Adipocyte (in vitro differentiated cells): Measurements from ENCODE around the gene ZNF709.
A peak's percentile ranks its signal among the peaks of the same experiment; 100 is the strongest.
"Not testable (repeated sequence)": the region's sequence is repeated elsewhere in the genome, so short reads cannot be mapped to it uniquely, and the experiment has no call there.

Experiments
- DNase-seq: peaks from one replicate; pipeline ENCODE4 v3.0.0-alpha.2; 2015; ENCODE audit warnings: low read depth
- H3K27me3 ChIP-seq: replicated peaks from 2 replicates; pipeline ENCODE4 v1.7.0; 2013; ENCODE audit warnings: mild to moderate bottlenecking, low read length, moderate library complexity; ENCODE audit not compliant: control insufficient read depth, insufficient read depth
- H3K36me3 ChIP-seq: 2 replicates; pipeline ENCODE4 v1.7.0; 2013; ENCODE audit warnings: low read length, mild to moderate bottlenecking, moderate library complexity; ENCODE audit not compliant: control insufficient read depth, insufficient read depth, severe bottlenecking
- H3K4me1 ChIP-seq: 2 replicates; pipeline ENCODE4 v1.7.0; 2013; ENCODE audit warnings: mild to moderate bottlenecking, low read length, moderate library complexity; ENCODE audit not compliant: control insufficient read depth, insufficient read depth
- H3K4me3 ChIP-seq: 2 replicates; pipeline ENCODE4 v1.7.0; 2013; ENCODE audit warnings: mild to moderate bottlenecking, low read length, moderate library complexity
- H3K9ac ChIP-seq: 2 replicates; pipeline ENCODE4 v1.7.0; 2013; ENCODE audit warnings: mild to moderate bottlenecking, low read length, moderate library complexity
- H3K9me3 ChIP-seq: 2 replicates; pipeline ENCODE4 v1.7.0; 2013; ENCODE audit warnings: mild to moderate bottlenecking, low read length, moderate library complexity; ENCODE audit not compliant: control insufficient read depth

Gene ZNF709

GRCh38 chr19:12485571-12485970, 955 bp upstream of the ZNF709 start:
- H3K27me3 ChIP-seq: no peaks in the 10 kb centered on the region
- no peak overlapping the region for H3K9ac ChIP-seq
- H3K4me3 ChIP-seq: no peak overlapping the region
- DNase-seq: no peak
- H3K4me1 ChIP-seq: peaks cover 8% of the 10 kb centered on the region
- H3K9me3 ChIP-seq: no peaks in the 10 kb centered on the region
- no peaks in the 10 kb centered on the region for H3K36me3 ChIP-seq

GRCh38 chr19:12485052-12485416, 418 bp upstream of the ZNF709 start:
- H3K9me3 ChIP-seq: no peaks in the 10 kb centered on the region
- no peak for DNase-seq

GRCh38 chr19:12484011-12484370, 625 bp downstream of the ZNF709 start:
- Histone ChIP-seq H3K4me1 (peaks cover 8% of the 10 kb centered on the region), H3K36me3 (no peaks in the 10 kb centered on the region), H3K4me3 (peak overlapping the region; percentile 94), H3K9ac (peak overlapping the region; percentile 87), H3K27me3 (no peaks in the 10 kb centered on the region), H3K9me3 (no peaks in the 10 kb centered on the region)
- DNase-seq: no peak

More at GRCh38 chr19:12485052-12485416, 418 bp upstream of the ZNF709 start:
- peaks cover 8% of the 10 kb centered on the region for H3K4me1 ChIP-seq
- H3K4me3 ChIP-seq: peak overlapping the region; percentile 94
- no peaks in the 10 kb centered on the region for H3K36me3 ChIP-seq
- H3K9ac ChIP-seq: peak overlapping the region; percentile 87
- H3K27me3 ChIP-seq: no peaks in the 10 kb centered on the region

- Histone ChIP-seq H3K27me3 (no peaks in the 10 kb centered on the region), H3K9ac (no peak overlapping the region), H3K4me1 (peaks cover 8% of the 10 kb centered on the region), H3K36me3 (no peaks in the 10 kb centered on the region), H3K9me3 (no peaks in the 10 kb centered on the region), H3K4me3 (no peak overlapping the region)
- DNase-seq: no peak
Observed at GRCh38 chr19:12482509-12482886, 2.1 kb downstream of the ZNF709 start.

GRCh38 chr19:12481781-12482508, 2.7 kb downstream of the ZNF709 start:
- Histone ChIP-seq H3K9ac (no peak overlapping the region), H3K27me3 (no peaks in the 10 kb centered on the region), H3K9me3 (no peaks in the 10 kb centered on the region), H3K4me3 (no peak overlapping the region), H3K4me1 (peaks cover 8% of the 10 kb centered on the region), H3K36me3 (no peaks in the 10 kb centered on the region)
- no peak for DNase-seq

- Histone ChIP-seq H3K9me3 (peaks cover 5% of the 10 kb centered on the region), H3K27me3 (no peaks in the 10 kb centered on the region), H3K36me3 (no peaks in the 10 kb centered on the region), H3K4me1 (no peaks in the 10 kb centered on the region), H3K4me3 (no peak overlapping the region), H3K9ac (no peak overlapping the region)
- DNase-seq: no peak
Observed at GRCh38 chr19:12478234-12478941, 6.2 kb downstream of the ZNF709 start.

GRCh38 chr19:12467651-12468050, 17.0 kb downstream of the ZNF709 start:
- not testable (repeated sequence) for DNase-seq, H3K27me3 ChIP-seq, H3K4me1 ChIP-seq, H3K9ac ChIP-seq, H3K4me3 ChIP-seq
- peaks cover 22% of the 10 kb centered on the region for H3K36me3 ChIP-seq
- H3K9me3 ChIP-seq: peaks cover 73% of the 10 kb centered on the region

- H3K4me1 ChIP-seq: no peaks in the 10 kb centered on the region
- DNase-seq: no peak
- peaks cover 22% of the 10 kb centered on the region for H3K36me3 ChIP-seq
Observed at GRCh38 chr19:12465211-12465610, 19.4 kb downstream of the ZNF709 start.

GRCh38 chr19:12464769-12465168, 19.8 kb downstream of the ZNF709 start:
- Histone ChIP-seq H3K4me3 (peak overlapping the region; percentile 70), H3K9ac (no peak overlapping the region), H3K4me1 (no peaks in the 10 kb centered on the region), H3K36me3 (peaks cover 22% of the 10 kb centered on the region), H3K27me3 (no peaks in the 10 kb centered on the region), H3K9me3 (peaks cover 78% of the 10 kb centered on the region)
- DNase-seq: no peak

More at GRCh38 chr19:12465211-12465610, 19.4 kb downstream of the ZNF709 start:
- Histone ChIP-seq H3K9ac (no peak overlapping the region), H3K27me3 (no peaks in the 10 kb centered on the region), H3K4me3 (peak overlapping the region; percentile 70), H3K9me3 (peaks cover 79% of the 10 kb centered on the region)

- not testable (repeated sequence) for DNase-seq, H3K9ac ChIP-seq, H3K4me1 ChIP-seq, H3K27me3 ChIP-seq
- Histone ChIP-seq H3K36me3 (peaks cover 22% of the 10 kb centered on the region), H3K9me3 (peaks cover 80% of the 10 kb centered on the region), H3K4me3 (peak overlapping the region; percentile 70)
Observed at GRCh38 chr19:12464139-12464538, 20.5 kb downstream of the ZNF709 start.

GRCh38 chr19:12453495-12453894, 31.1 kb downstream of the ZNF709 start:
- no peaks in the 10 kb centered on the region for H3K4me1 ChIP-seq
- DNase-seq: no peak
- H3K4me3 ChIP-seq: no peak overlapping the region
- H3K9ac ChIP-seq: no peak overlapping the region
- peaks cover 85% of the 10 kb centered on the region for H3K9me3 ChIP-seq
- no peaks in the 10 kb centered on the region for H3K36me3 ChIP-seq
- no peaks in the 10 kb centered on the region for H3K27me3 ChIP-seq
